Omental fat pad (tissue), 4 donors: Measurements from ENCODE around the gene MSGN1. TPM values are rescaled to one million over a fixed set of nuclear protein-coding genes. Genes with fewer than 3 reads are reported as not detected.
A peak's percentile ranks its signal among the peaks of the same experiment; 100 is the strongest.
"Not testable (repeated sequence)": the region's sequence is repeated elsewhere in the genome, so short reads cannot be mapped to it uniquely, and the experiment has no call there.

Experiments
- ATAC-seq: fragments of 150-250 bp; one replicate; pipeline ENCODE4 v1.9.1; 2016; ENCODE audit warnings: mild to moderate bottlenecking, moderate library complexity; ENCODE audit not compliant: low FRiP score
- DNase-seq: peaks from one replicate; pipeline ENCODE4 v3.0.0-alpha.2; 2019; ENCODE audit warnings: low spot score
- CTCF ChIP-seq, 3 donors: fragments of 450-650 bp; IDR thresholded peaks; one replicate each; pipeline ENCODE4 v1.5.1; 2016 to 2017; ENCODE audit warnings: antibody characterized with exemption in 3 of 3, mild to moderate bottlenecking in 3 of 3, moderate library complexity in 2 of 3
- total RNA-seq, 4 donors: library from RNA; depleted of rRNA; stranded (reverse); fragments of >200 nt; gene quantifications; one replicate each; pipeline ENCODE4 v1.1.0, GENCODE V29; 2016

Gene MSGN1
- total RNA-seq, 4 donors from 2014 or later, result not detected

DNA sequence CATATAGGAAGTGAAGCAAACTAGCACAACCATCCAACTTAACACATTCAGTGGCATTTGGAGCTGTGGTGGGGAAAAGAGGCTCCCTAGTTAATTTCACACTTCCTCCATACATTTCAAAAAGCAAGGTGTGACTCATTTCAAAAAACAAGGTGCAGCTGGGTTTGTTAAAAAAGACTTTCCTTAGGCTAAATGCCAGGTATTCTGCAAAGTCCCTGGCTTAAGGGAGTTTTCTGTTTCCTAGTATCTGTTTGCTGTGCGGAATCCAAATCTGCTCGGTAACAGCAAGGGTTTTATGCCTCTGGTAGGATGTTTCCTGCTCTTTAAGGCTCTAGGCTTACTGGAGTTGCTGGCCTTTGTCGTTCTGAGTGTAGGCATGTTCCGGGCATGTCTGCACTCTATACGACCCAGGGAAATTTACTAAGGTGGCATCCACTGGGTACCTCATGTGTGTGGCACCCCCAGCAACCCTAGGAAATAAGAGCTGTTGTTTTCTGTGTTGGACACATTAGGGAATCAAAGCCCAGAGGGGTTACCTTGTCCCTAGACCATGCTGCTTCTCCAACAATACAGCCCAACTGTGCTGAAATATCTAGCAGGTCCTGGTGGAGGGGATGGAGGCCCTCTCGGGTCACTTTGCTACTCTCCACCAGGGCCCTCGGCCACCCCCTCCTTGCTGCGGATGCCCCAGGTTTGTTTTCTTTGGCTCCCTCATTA is 634 bp upstream of the MSGN1 start:
- ATAC-seq (no peak), DNase-seq (no peak)
- no peak for TF ChIP-seq CTCF (IDR thresholded peaks at IDR 0.05)

- TF ChIP-seq CTCF (IDR thresholded peaks at IDR 0.05), result no peak
- DNase-seq (no peak), ATAC-seq (no peak)
Observed at GRCh38 chr2:17818235-17818815, 2.1 kb downstream of the MSGN1 start.

DNA sequence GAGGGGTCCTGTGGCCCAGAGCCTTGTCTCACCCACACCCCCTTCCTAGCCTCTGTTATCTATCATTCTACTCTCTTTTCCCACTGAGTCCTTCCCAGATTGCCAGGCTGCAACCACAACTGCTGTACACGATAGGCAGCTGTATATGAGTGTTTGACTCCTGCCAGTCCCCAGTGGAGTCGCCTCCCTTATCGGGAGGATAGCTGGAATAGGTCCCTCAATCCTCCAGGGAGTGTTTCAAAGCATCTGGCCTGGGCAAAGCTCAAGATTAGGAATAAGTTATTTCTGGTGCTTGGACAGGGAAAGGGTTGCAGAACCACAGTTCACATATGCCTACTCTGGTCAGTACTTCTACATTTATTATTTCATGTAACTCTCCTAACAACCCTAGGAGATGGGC is 4.8 kb downstream of the MSGN1 start:
- ATAC-seq (no peak), DNase-seq (no peak)
- TF ChIP-seq CTCF (IDR thresholded peaks at IDR 0.05), result no peak

GRCh38 chr2:17821535-17822444 is 5.5 kb downstream of the MSGN1 start:
- TF ChIP-seq CTCF (IDR thresholded peaks at IDR 0.05), result no peak

GRCh38 chr2:17822445-17823117 is 6.3 kb downstream of the MSGN1 start:
- no peak for TF ChIP-seq CTCF (IDR thresholded peaks at IDR 0.05)
- DNase-seq (no peak), ATAC-seq (peak; percentile 16)

More at GRCh38 chr2:17821535-17822444, 5.5 kb downstream of the MSGN1 start:
- peak; percentile 69 for ATAC-seq
- no peak for DNase-seq

DNA sequence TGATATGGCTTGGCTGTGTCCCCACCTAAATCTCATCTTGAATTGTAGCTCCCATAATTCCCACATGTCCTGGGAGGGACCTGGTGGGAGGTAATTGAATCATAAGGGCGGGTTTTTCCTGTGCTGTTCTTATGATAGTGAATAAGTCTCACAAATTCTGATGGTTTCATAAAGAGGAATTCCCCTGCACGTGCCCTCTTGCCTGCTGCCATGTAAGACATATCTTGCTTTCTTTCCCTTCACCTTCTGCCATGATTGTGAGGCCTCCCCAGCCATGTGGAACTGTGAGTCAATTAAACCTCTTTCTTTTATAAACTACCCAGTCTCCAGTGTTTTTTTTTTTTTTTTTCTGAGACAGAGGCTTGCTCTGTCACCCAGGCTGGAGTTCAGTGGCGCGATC is 7.4 kb downstream of the MSGN1 start:
- DNase-seq, ATAC-seq: not testable (repeated sequence)

DNA sequence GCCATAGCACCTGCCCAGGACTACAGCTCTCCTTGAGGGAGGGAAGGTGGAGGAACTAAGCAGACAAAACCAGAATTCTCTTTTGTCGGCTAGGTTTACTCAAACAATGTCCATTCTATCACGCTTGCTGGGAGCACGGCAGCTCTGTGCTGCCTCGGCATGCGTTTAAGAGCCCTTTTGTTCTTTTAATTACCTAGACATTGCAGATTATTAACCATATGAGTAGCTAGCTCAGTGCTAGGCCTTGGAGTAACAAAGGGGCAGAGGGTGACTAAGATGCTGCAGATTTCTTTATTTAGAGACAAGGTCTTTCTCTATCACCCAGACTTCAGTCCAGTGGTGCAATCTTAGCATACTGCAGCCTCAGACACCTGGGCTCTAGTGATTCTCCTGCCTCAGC is 11.1 kb downstream of the MSGN1 start:
- ATAC-seq (no peak), DNase-seq (no peak)
- TF ChIP-seq CTCF (IDR thresholded peaks at IDR 0.05), result no peak
